ENCODE measurements around the gene TAOK2.

DNA sequence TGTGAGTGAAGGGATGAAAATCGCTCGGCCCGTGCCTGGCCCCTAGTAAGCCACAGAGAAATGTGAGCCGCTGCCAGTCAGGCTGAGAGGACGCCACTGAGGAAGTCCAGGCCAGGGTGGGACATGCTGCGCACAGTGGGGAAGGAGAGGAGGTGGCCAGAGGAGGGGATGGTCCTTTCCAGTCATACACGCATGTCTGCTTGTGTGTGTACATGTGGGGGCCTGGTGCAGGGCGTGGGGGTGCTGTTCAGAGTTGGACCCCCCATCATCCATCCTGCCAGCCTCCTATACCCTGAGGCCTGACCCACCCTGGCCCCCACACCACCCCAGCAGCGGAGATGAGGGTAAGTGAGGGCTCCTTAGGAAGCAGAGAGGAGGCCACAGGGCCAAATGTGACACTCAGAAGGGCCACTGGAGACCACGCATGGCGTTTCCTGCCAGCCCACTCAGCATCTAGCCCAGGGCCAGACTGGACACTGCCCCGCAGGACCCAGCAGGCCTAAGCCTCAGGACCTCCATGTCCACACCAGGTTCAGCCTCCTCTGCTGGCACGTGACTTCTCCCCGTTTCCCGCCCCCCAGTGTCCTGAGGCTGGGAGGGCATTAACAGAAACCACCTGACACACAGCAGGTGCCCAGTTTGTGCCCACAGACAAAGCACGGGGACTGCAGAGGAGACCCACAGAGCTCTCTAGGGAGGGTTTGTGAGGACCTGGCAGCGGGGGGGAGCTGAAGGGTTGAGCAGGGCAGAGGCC, 30.2 kb downstream of the TAOK2 start:
- TF ChIP-seq, protein P1, sequence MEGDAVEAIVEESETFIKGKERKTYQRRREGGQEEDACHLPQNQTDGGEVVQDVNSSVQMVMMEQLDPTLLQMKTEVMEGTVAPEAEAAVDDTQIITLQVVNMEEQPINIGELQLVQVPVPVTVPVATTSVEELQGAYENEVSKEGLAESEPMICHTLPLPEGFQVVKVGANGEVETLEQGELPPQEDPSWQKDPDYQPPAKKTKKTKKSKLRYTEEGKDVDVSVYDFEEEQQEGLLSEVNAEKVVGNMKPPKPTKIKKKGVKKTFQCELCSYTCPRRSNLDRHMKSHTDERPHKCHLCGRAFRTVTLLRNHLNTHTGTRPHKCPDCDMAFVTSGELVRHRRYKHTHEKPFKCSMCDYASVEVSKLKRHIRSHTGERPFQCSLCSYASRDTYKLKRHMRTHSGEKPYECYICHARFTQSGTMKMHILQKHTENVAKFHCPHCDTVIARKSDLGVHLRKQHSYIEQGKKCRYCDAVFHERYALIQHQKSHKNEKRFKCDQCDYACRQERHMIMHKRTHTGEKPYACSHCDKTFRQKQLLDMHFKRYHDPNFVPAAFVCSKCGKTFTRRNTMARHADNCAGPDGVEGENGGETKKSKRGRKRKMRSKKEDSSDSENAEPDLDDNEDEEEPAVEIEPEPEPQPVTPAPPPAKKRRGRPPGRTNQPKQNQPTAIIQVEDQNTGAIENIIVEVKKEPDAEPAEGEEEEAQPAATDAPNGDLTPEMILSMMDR (IDR thresholded peaks at IDR 0.05), result no peak
- TF ChIP-seq EP300 (IDR thresholded peaks at IDR 0.05), result no peak

Data from gastroesophageal sphincter (tissue), 3 donors.